ENCODE measurements around the gene TMEM151B. TPM values are rescaled to one million over a fixed set of nuclear protein-coding genes. Genes with fewer than 3 reads are reported as not detected.

The TMEM151B gene
- total RNA-seq, 1 experiment from 2014 or later: not detected

DNA sequence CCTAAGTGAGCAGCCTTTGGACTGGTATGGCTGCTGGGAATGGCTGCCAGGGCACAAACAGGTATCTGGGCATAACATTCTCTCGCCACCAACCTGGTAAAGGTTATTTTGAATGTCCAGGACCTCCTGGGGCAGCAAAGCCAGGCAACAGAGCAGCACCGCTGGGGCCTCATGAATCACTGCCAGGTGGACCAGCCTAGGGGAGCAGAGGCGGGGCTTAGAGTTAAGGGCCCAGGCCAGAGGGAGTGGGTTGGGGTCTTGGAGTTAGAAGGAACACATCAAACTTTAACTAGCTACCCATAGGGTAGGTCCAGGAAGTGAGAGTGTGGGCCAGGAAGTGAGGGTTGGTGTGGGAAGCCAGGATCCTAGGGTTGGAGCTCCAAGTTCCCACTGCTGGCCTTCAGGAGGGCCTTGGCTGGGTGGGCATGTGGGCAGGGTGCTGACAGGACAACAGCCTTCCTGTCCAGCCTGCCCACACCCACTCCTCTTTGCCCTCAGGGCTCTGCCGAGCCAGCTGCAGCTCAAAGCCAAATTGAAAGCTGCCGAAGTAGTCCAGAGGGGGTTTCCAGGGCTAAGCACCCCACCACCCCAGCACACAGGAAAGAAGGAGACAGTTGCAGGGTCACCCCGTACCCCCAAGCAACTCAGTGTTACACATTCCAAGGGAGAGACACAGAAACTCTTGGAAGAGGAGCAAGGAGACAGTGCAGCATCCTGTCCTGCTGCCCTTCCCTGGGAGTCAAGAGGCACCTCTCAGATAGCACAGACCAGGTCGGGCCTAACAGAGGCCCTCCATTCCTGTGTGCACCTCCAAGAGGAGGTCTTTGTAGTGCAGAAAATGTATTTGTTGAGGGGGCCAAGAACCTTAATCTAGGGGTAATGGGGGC lies 7.5 kb upstream of the TMEM151B start:
- no peak for DNase-seq (ENCODE audit: extremely low read depth, low read depth)

DNA sequence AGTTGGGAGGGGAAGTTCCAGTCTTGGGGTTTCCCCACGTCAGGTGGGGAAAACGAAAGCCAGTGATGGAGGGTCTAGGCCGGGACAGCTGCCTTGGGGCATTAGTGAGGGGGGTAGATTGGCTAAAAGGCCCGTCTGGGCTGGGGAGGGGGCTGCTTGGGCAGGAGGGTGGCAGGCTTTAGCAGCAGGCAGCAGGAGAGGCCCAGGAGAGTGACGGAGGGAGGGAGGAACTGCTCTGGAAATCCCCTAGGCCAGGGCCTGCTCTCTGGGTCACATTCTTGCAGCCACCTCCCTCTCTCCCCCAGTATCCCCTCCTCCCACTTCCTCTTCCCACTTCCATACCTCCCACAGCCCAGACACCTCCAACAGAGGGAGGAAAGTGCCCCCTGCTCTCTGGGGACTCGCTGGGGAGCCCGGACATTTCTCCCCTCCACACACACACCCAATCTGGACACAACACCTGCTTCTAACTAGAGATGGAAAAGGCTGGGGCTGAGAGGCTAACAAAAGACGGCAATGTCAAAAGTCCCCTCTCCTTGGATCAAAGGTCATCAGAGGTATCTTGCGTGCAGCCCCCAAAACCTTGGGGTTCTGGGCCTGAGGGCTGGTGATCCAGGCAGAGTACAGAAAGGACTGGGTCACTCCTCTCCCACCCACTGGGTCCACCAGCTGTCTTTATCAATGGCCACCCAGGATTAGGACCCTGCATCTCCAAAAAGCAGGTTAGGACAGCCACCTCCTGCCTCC lies 6.7 kb upstream of the TMEM151B start:
- no peak for DNase-seq (ENCODE audit: extremely low read depth, low read depth)

DNA sequence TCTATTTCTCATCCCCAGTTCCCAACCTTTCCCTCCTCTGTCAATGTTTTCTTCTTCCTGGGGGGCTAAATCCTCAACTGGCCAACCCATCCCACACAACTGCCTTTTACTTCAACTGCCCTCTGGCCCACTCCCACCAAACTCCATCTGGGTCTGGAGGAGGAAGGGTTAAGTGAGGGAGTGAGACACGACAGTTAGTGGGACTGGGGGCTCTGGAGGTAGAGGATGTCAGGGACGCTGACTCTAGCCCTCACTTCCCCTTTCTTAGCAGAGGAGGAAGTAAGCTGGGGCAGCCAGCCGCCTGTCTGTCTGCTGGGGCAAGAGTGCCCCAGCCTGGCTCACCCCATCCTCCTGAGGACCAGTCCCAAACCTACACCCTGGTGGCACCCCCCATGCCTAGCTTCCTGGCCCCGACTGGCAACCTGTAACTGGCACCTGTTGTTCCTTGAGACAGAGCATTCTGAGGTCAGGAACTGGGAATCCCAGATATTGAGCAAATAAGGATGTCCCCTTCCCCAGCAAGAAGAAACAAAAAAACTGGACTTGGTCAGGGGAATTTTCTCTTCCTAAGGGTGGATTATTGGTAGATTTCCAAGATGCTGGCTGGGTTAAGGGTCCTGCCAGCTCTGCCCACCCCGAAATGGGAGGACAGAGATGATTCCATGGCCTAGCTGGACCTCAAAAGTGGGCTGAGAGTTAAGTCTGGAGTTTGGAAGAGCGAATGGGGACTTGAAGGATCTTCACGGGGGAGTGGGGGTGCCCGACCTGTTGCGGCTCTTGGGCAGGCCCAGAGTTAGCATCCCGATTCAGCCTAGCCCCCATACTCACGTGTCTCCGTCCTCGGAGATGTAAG lies 5.9 kb upstream of the TMEM151B start:
- no peak for DNase-seq (ENCODE audit: extremely low read depth, low read depth)

DNA sequence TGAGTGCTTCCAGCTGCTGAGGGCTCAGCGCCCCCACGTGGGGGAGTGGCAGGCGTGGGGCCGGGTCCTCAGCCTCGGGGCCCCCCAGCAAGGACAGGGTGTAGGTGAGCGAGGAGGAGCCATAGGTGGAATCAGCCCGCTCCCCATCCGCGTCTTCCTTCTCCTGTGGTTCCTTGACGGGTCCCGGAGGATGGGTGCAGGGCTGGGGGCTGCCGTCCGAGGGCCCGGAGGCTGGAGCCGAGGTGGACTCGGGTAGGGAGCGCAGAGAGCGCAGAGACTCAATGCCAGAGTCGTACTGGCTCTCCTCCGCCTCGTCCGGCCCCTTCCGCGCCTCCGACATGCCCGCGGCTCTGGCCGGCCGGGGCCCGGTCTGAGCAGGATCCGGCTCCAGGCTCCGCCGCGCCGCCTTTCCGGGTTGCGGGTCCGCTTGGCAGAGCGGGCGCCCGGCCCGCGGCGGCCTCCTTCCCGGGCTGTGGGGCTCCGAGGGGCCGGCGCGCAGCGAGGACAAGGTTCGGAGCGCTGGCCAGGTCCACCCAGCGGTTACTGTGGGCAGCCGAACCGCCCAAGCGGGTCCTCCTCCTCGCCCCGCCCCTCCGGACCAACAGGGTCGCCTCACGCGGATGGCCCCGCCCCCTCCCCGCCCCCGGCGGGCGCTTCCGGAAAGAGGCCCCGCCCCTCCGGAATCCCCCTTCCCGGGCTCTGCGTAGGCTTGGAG lies 5.1 kb upstream of the TMEM151B start, which contains the start of gene NFKBIE:
NFKBIE (minus strand) TSS at position 545 of the 715 bp plus-strand sequence; CDS start at position 340, 205 bp downstream.
- DNase-seq (ENCODE audit: extremely low read depth, low read depth): peak; percentile 69

DNA sequence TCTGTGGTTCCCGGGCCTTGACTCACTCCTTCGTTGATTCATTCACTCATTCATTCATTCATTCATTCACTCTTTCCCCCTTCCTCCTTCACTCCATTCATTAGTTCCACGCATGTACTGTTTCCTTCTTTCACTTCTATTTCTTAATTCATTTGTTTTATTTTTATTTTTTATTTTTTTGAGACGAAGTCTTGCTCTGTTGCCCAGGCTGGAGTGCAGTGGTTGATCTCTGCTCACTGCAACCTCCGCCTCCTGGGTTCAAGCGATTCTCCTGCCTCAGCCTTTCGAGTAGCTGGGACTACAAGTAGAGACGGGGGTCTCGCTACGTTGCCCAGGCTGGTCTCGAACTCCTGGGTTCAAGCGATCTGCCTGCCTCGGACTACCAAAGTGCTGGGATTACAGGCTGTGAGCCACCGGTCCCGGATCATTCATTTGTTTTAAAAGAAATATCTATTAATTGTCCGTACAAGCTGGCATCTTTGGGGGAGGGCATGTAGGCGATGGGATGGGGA lies 4.5 kb upstream of the TMEM151B start:
- no peak for DNase-seq (ENCODE audit: extremely low read depth, low read depth)

DNA sequence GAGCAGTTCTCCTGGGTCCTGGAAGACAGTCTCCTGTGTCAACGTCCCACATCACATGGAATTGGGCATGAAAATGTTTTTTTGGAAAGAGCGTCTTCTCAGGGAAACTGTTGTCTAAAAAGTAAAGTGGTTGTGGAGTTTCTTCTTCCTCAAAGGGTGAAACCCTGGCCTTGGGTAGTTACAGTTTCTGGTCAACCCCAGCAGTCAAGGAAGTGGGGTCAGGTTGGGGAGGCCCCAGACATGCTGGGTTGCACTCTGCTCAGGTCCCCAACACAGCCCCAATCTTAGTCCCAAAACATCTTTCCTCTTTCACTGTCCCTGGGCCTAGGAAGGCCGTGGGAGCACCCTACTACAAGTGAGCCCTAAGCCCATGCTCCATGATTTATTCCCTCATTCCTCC lies 3.9 kb upstream of the TMEM151B start:
- no peak for DNase-seq (ENCODE audit: extremely low read depth, low read depth)

DNA sequence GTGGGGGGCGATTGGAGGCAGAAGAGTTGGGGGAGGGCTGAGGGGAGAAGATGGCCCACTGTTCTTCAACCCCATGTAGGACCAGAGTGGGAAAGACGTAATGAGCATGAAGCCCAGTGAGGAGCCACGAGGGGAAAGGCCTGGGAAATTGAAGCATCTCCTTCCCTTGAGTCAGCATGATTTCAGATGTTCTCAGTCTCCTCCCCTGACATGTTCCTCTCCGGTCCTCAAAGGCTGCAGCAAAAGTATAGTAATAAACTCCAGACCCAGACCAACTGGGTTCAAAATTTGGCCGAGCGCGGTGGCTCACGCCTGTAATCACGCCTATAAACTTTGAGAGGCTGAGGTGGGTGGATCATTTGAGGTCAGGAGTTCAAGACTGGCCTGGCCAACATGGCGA lies 3.0 kb upstream of the TMEM151B start:
- no peak for DNase-seq (ENCODE audit: extremely low read depth, low read depth)

DNA sequence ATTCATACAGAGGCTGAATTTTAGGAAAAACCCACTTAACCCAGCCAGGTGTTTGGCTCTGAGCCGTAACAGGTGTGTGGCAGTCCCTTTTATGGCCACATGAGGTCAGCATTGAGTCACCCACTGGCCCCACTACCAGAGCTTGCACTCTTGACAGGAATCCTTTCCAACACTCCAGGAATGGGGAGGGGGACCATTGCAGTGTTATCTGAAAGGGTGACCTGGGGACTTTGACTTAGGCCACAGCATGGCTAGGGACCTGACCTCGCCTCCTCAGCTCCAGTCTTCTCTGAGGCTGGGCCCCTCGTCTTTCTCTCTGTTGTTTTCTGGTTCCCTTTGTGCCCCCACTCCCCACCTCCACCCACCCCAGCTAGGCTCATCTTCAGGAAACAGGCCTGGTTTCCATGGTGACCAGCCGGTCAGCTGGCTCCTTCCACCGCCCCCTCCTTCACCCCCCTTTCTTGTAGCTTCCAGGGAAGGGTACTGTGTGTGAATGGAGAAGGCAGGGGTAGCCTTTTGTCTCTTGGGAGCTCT lies 2.1 kb upstream of the TMEM151B start:
- no peak for DNase-seq (ENCODE audit: extremely low read depth, low read depth)

DNA sequence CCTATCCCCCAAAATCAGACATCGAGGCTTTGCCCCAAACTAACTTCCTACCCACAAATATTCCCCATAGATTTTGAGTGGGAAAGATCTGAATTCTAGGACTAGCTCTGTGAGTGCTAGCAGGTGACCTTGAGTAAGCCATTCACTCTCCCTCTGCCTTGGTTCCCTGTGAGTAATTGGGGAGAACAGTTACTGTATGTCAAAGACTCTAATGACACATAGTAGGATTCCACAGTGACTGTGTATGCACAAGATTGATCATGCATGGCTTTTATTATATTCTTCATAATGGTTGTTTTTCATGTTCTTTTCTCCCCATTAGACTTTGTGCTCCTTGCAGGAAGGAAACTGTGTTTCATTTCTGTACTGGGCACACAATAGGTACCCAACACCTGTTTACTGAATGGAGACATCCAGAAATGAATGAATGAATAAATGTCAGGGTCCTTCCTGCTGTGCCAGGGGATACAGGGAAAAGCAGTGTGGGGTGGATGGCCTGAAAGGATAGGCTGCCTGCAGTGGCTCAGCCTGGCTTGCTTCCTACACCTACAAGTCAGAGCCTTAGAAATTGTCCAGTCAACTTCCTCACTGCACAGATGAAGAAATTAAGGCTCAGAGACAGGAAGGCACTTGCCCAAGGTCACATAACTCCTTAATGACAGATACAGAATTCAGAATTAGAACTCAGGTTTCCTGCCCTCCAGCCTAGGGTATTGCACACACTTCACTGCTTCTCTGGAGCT lies 901 bp upstream of the TMEM151B start:
- no peak for DNase-seq (ENCODE audit: extremely low read depth, low read depth)

DNA sequence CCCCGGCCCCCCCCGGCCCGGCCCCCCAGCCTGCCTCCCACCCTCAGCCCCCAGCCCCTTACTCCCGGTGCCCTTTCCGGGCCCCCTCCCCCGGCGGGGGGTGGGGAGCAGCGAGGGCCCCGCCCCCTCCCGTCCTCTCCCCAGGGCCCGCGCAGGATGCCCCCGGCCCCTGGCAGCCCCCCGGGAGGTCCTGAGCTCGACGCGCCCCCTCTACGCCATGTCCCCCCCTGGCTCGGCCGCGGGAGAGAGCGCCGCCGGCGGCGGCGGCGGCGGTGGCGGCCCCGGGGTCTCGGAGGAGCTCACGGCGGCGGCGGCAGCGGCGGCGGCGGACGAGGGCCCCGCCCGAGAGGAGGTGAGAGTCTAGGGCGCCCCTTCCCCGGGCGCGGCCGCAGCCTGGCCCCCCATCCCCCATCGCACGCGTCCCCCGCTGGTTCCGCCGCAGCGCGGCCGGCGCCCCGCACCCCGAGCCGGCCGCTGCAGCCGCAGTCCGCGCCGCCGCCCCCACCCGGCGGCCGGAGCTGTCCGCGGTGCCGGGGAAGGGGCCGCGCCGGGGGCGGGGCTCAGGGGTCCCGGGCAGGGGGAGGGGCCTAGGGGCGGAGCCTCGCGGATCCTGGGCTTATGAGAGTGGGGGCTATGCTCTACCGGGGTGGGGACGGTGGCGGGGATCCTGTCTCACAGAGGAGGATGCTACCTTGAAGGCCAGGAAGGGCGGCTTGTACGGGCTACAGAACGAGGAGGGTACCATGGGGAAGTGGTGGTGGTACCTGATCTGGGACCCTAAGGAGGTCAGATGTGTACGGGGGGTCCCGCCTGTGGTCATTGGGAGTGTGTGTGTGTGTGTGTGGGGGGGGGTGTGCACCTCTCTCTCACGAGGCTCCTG lies 516 bp downstream of the TMEM151B start:
- no peak for DNase-seq (ENCODE audit: extremely low read depth, low read depth)

DNA sequence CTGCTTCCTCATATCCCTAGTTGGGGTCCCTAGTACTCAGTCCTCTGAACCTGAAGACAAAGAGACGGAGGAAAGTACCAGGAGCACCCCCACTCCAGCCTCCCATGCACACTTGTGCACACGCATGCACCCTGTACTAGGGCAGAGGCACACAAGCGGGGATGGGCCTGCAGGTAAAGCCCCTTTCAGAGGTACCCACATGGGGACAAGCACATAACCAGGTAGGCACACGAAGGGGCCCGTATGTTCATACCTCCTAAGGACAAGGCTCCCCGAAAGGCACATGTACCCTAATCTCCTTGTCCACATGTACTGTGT lies 1.1 kb downstream of the TMEM151B start:
- DNase-seq (ENCODE audit: extremely low read depth, low read depth): no peak

DNA sequence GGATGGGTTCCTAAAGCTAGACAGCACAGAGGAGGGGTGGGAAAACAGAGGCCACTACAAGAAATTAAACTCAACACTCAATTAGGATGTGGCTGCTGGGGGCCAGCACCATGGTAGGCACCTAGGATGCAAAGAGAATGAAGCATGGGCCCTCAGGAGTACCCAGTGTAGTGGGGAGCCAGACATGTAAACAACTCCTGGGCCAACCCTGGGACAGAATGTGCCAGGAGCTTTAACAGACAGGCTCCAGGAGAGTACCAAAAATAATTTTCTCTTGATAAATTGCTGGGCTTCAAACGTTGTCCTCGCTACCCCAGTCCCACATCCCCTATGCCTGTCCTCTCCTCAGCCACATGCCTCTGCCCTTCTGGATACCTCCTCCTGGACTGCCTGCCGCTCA lies 1.7 kb downstream of the TMEM151B start:
- no peak for DNase-seq (ENCODE audit: extremely low read depth, low read depth)

DNA sequence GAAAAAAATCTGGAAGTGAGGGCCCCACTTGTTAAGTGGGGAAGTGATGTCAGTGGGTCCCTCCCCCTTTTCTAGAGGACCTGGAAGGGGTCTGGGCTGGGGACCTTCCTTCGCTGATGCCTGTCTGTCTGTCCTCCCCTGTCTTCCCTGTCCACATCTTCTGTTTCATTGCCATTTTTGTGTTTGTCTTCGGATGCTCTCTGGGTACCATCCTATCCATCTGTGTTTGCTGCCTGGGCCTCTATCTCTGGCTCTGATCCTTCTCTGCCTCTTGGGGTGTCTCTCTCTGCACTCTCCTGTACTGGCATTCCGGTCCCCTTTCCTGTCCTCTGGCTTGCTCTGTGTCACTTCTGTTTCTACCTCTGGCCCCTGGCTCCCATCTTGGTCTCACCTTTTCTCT lies 2.3 kb downstream of the TMEM151B start:
- no peak for DNase-seq (ENCODE audit: extremely low read depth, low read depth)

DNA sequence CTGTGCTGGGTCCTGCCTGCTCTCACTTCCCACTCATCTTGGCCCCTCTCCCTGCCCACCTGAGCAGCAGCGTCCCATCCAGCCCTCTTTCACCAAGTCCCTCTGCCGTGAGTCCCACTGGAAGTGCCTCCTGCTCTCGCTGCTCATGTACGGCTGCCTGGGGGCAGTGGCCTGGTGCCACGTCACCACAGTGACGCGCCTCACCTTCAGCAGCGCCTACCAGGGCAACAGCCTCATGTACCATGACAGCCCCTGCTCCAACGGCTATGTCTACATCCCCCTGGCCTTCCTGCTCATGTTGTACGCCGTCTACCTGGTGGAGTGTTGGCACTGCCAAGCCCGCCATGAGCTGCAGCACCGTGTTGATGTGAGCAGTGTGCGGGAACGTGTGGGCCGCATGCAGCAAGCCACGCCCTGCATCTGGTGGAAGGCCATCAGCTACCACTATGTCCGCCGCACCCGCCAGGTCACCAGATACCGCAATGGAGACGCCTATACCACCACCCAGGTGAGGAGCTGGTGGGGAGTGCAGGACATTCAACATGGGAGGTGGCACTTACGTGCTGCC lies 2.8 kb downstream of the TMEM151B start:
- no peak for DNase-seq (ENCODE audit: extremely low read depth, low read depth)

DNA sequence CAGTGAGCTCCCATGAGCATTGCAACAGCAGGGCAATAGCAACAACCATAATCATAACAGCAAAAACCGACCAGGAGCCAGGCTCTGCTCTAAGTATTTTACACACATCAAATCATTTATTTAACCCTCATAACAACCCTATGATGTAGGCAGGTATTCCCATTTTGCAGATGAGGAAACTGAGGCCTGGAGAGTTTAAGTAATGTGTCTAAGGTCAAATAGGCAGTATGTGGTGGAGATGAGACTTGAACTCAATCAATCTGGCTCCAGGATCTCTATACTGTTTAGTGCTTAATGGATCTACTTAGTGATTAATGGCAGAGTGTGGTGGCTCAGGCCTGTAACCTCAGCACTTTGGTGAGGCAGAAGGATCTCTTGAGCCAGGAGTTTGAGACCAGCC lies 3.4 kb downstream of the TMEM151B start:
- DNase-seq (ENCODE audit: extremely low read depth, low read depth): no peak

DNA sequence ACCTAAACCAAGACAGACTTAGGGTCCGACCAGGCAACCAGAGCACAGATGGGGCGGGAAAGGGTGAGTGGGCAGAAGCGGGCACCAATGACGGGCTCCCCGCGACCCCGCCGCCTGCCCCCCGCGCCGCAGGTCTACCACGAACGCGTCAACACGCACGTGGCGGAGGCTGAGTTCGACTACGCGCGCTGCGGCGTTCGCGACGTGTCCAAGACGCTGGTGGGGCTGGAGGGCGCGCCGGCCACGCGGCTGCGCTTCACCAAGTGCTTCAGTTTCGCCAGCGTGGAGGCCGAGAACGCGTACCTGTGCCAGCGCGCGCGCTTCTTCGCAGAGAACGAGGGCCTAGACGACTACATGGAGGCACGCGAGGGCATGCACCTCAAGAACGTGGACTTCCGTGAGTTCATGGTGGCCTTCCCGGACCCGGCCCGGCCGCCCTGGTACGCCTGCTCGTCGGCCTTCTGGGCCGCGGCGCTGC lies 5.1 kb downstream of the TMEM151B start:
- DNase-seq (ENCODE audit: extremely low read depth, low read depth): no peak

DNA sequence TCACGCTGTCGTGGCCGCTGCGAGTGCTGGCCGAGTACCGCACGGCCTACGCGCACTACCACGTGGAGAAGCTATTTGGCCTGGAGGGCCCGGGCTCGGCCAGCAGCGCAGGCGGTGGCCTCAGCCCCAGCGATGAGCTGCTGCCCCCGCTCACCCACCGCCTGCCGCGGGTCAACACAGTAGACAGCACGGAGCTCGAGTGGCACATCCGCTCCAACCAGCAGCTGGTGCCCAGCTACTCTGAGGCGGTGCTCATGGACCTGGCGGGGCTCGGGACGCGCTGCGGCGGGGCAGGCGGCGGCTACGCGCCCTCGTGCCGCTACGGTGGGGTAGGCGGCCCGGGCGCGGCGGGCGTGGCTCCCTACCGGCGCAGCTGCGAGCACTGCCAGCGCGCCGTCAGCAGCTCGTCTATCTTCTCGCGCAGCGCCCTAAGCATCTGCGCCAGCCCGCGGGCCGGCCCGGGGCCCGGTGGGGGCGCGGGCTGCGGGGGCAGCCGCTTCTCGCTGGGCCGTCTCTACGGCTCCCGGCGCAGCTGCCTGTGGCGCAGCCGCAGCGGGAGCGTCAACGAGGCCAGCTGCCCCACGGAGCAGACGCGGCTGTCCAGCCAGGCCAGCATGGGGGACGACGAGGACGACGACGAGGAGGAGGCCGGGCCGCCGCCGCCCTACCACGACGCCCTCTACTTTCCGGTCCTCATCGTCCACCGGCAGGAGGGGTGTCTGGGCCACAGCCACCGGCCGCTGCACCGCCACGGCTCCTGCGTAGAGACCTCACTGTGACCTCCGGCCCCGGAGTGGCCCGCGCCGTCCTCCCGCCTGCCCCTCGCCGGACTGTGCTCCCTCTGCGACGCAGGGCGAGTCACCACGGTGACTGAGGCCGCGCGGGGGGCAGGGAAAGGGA lies 5.7 kb downstream of the TMEM151B start:
- no peak for DNase-seq (ENCODE audit: extremely low read depth, low read depth)

Measured in NCI-H460 (cell line).